HepG2 (cell line): ENCODE measurements around the gene RPS15A. TPM values are rescaled to one million over a fixed set of nuclear protein-coding genes. Genes with fewer than 3 reads are reported as not detected.
A peak's percentile ranks its signal among the peaks of the same experiment; 100 is the strongest.

Experiments
- HOXD1 ChIP-seq: sonication (generic); formaldehyde crosslinking; IDR thresholded peaks from 2 replicates; pipeline ENCODE4 v1.5.0; 2020; ENCODE audit warnings: missing genetic modification reagents
- KDM1A ChIP-seq: IDR thresholded peaks from 2 replicates; pipeline ENCODE4 v1.6.1; 2016; ENCODE audit warnings: missing compliant biosample characterization
- MAFG ChIP-seq: sonication (generic); formaldehyde crosslinking; IDR thresholded peaks from 2 replicates; pipeline ENCODE4 v1.5.1; 2020; ENCODE audit warnings: mild to moderate bottlenecking, missing genetic modification reagents
- NFE2L1 ChIP-seq: sonication (generic); formaldehyde crosslinking; IDR thresholded peaks from 2 replicates; pipeline ENCODE4 v1.4.0; 2020; ENCODE audit warnings: missing genetic modification reagents, mild to moderate bottlenecking, borderline replicate concordance
- THAP8 ChIP-seq: sonication (generic); formaldehyde crosslinking; IDR thresholded peaks from 2 replicates; pipeline ENCODE4 v1.5.1; 2020; ENCODE audit warnings: missing genetic modification reagents, mild to moderate bottlenecking, borderline replicate concordance
- THAP9 ChIP-seq: sonication (generic); formaldehyde crosslinking; IDR thresholded peaks from 2 replicates; pipeline ENCODE4; 2020; ENCODE audit warnings: missing genetic modification reagents, mild to moderate bottlenecking, borderline replicate concordance
- THRA ChIP-seq: sonication (generic); formaldehyde crosslinking; IDR thresholded peaks from 2 replicates; pipeline ENCODE4 v1.4.0; 2020; ENCODE audit warnings: missing genetic modification reagents, borderline replicate concordance
- ZEB1 ChIP-seq: IDR thresholded peaks from 2 replicates; pipeline ENCODE4 v1.6.1; 2012; ENCODE audit warnings: mild to moderate bottlenecking, low read depth, inconsistent platforms; ENCODE audit not compliant: insufficient replicate concordance
- ZNF513 ChIP-seq: sonication (generic); formaldehyde crosslinking; conservative IDR thresholded peaks from 2 replicates; pipeline ENCODE4 v1.5.0; 2020; ENCODE audit warnings: missing genetic modification reagents
- ZNF557 ChIP-seq: sonication (generic); formaldehyde crosslinking; IDR thresholded peaks from 2 replicates; pipeline ENCODE4 v1.4.0; 2020; ENCODE audit warnings: missing genetic modification reagents
- ZNF616 ChIP-seq: sonication (generic); formaldehyde crosslinking; IDR thresholded peaks from 2 replicates; pipeline ENCODE4 v1.5.0; 2020; ENCODE audit warnings: low read depth, mild to moderate bottlenecking, missing genetic modification reagents
- ZNF83 ChIP-seq: sonication (generic); formaldehyde crosslinking; IDR thresholded peaks from 2 replicates; pipeline ENCODE4 v1.4.0; 2020; ENCODE audit warnings: missing genetic modification reagents, mild to moderate bottlenecking, borderline replicate concordance
- ZSCAN25 ChIP-seq: sonication (generic); formaldehyde crosslinking; IDR thresholded peaks from 2 replicates; pipeline ENCODE4 v1.8.0; 2022; ENCODE audit warnings: mild to moderate bottlenecking, missing genetic modification reagents
- polyA plus RNA-seq, 8 experiments: library from polyadenylated mRNA; depleted of rRNA in 3 of 8; stranded (reverse) in 7 of 8; unstranded in 1 of 8; fragments of >200 nt; fragmentation: Illumina TruSeq in 4 of 8; extraction: Trizol in 4 of 8; gene quantifications; 2 replicates each; pipeline versions ENCODE4 v1.2.1 to v1.2.3, GENCODE V29; 2011 to 2016; ENCODE audit warnings: low read depth in 4 of 8, missing spikeins in 1 of 8, mixed read lengths in 1 of 8; ENCODE audit not compliant: insufficient read depth in 1 of 8
- total RNA-seq, 5 experiments: library from RNA; depleted of rRNA; stranded (reverse); fragments of >200 nt; fragmentation: Illumina TruSeq; extraction: Trizol; gene quantifications; 2 replicates each; pipeline ENCODE4 v1.2.3, GENCODE V29; 2016; ENCODE audit warnings: low read depth in 1 of 5
- TF ChIP-seq, protein P1 (sequence below): sonication (generic); formaldehyde crosslinking; IDR thresholded peaks from 2 replicates; pipeline ENCODE4 v1.4.0; 2020; ENCODE audit warnings: missing genetic modification reagents
- TF ChIP-seq, protein P2 (sequence below): sonication (generic); formaldehyde crosslinking; IDR thresholded peaks from 2 replicates; pipeline ENCODE4 v1.9.0; 2021; ENCODE audit warnings: missing genetic modification reagents, borderline replicate concordance

The RPS15A gene
- total and polyA plus RNA-seq, 2 of the 13 experiments (the other 11 are each of a cell fraction or from before 2014, with no cell fraction given) = 5,489 to 9,457 TPM

DNA sequence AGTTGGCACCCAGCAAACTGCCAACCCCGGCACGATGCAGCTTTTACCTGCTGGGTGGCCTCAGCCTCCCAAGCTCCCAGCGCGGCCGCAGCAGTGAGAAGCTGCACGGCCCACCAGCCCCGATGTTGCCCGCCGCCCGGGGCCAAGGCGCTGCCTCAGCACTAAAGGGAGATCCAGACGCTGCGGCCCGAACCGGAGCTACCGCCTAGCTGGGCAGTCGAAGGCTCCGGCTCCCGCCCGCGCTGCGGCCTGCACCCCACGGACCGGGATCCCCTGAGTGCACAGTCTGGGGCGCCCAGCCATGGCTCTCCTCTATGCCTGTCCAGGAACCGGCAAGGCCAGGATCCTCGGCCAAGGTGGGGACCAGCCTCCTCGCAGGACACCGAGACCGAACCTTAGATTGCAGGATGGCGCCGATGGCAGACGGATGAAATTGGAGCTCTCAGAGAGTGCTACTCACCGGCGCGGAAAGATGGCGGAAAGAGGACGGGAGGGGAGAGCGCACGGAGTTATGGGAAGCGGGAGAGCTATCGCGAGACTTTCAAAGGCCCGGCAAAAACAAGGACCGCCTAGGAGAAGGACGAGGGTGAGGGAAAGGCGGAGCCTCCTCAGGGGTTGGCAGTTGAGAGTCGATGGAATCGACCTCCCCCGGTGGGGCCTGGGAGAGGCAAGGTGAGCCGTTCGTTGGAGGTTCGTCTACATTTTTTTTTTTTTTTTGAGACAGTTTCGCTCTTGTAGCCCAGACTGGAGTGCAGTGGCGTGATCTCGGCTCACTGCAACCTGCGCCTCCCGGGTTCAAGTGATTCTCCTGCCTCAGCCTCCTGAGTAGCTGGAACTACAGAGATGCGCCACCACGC, at the start of gene RPS15A (continued):
- peak; percentile 98 for TF ChIP-seq THAP9 (CRISPR knock-in tag)
- TF ChIP-seq HOXD1 = peak; percentile 94; the same call in 1 of the 2 replicates
- TF ChIP-seq ZEB1 = peak; percentile 77
- peak; percentile 48; the same call in 1 of the 2 replicates for TF ChIP-seq MAFG (CRISPR knock-in tag)
- peak; percentile 86 for TF ChIP-seq ZNF616 (CRISPR knock-in tag)
- TF ChIP-seq KDM1A (CRISPR knock-in tag) = no peak
- peak; percentile 72; the same call in 1 of the 2 replicates for TF ChIP-seq ZNF83
- TF ChIP-seq, protein P1, sequence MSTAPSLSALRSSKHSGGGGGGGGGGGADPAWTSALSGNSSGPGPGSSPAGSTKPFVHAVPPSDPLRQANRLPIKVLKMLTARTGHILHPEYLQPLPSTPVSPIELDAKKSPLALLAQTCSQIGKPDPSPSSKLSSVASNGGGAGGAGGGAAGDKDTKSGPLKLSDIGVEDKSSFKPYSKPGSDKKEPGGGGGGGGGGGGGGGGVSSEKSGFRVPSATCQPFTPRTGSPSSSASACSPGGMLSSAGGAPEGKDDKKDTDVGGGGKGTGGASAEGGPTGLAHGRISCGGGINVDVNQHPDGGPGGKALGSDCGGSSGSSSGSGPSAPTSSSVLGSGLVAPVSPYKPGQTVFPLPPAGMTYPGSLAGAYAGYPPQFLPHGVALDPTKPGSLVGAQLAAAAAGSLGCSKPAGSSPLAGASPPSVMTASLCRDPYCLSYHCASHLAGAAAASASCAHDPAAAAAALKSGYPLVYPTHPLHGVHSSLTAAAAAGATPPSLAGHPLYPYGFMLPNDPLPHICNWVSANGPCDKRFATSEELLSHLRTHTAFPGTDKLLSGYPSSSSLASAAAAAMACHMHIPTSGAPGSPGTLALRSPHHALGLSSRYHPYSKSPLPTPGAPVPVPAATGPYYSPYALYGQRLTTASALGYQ (CRISPR knock-in tag) = peak; percentile 76; the same call in 1 of the 2 replicates
- TF ChIP-seq THAP8 (CRISPR knock-in tag) = peak; percentile 90; the same call in 1 of the 2 replicates
- TF ChIP-seq NFE2L1 (CRISPR knock-in tag) = peak; percentile 95
- TF ChIP-seq ZSCAN25 (CRISPR knock-in tag) = peak; percentile 75
- peak; percentile 93 for TF ChIP-seq ZNF557 (CRISPR knock-in tag)
- TF ChIP-seq ZNF513 = peak; percentile 97
- TF ChIP-seq, protein P2, sequence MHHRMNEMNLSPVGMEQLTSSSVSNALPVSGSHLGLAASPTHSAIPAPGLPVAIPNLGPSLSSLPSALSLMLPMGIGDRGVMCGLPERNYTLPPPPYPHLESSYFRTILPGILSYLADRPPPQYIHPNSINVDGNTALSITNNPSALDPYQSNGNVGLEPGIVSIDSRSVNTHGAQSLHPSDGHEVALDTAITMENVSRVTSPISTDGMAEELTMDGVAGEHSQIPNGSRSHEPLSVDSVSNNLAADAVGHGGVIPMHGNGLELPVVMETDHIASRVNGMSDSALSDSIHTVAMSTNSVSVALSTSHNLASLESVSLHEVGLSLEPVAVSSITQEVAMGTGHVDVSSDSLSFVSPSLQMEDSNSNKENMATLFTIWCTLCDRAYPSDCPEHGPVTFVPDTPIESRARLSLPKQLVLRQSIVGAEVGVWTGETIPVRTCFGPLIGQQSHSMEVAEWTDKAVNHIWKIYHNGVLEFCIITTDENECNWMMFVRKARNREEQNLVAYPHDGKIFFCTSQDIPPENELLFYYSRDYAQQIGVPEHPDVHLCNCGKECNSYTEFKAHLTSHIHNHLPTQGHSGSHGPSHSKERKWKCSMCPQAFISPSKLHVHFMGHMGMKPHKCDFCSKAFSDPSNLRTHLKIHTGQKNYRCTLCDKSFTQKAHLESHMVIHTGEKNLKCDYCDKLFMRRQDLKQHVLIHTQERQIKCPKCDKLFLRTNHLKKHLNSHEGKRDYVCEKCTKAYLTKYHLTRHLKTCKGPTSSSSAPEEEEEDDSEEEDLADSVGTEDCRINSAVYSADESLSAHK (CRISPR knock-in tag) = peak; percentile 87; the same call in 1 of the 2 replicates
- TF ChIP-seq THRA = peak; percentile 70; the same call in 1 of the 2 replicates
